Cerebellar cortex (tissue), 1 donor: ENCODE results near the gene KNCN.

ENCODE experiments used
- DNase-seq: peaks from one replicate; pipeline ENCODE4 v3.0.0-alpha.2; 2015; ENCODE audit warnings: low spot score

The KNCN gene

DNA sequence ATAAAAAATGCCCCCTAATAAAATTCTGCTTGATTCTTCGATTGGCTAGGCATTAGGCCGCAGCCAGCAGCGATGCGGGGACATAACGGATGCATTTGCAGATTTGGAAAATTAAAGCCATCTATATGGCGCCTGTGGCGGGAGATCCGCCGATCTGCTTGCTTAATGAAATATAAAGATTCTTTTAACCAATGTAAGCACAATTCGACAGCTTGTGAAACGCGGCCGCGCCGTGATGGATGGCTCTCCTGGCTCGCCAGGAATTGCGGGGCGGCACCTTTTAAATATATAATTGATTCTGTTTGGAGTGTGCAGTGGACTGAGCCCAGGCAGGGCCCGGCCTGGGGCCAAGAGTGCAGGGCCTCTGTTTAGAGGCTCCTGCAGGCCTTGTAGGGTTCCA, 53.8 kb downstream of the KNCN start:
- no peak for DNase-seq

- DNase-seq = no peak
Measured at GRCh38 chr1:46497020-46497419, 54.4 kb downstream of the KNCN start.

DNA sequence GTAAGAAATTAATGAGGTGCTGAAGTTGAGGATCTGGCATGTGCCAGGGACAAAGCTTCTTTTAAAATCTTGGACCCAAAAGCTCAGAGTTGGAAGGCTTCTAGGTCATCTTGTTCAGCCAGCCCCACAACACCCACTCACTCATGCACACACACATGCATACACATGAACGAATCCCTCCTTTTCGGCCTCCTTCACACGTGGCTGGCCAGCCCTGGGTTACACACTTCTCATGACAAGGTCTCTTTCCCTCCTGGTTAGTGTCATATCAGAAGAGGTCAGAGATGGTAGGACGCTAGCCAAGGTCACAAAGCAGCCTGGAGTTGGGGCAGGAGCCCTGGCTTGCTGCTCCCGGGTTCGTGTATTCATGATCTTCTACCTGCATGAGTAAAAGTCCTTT, 54.9 kb downstream of the KNCN start:
- DNase-seq = no peak

DNA sequence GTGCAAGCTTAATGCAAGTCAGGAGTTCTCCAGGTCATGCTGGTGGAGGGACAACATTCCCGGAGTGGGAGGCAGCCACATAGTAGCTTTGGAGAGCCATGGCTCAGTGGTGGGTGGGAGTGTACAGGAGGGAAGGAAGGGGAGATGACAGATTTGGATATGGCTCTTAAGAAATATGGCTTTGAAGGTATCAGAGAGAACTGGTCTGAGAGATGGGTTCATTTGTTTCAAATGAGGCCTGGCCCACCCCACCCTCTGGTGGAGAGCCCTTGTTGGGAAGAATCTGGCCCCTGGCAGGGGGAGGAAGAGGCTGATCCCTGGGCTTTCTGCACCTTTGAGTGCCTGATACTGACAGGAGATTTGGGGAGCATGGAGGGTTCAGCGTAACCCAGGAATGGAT, 55.7 kb downstream of the KNCN start:
- no peak for DNase-seq
